Activated CD8-positive, alpha-beta memory T cell treated with anti-CD3 and anti-CD28 coated beads, Interleukin-2, amount 10 ng/mL, durations not matched to agents 7 days and 5 days (primary cell): ENCODE results near the gene ALX3. TPM values are rescaled to one million over a fixed set of nuclear protein-coding genes. Genes with fewer than 3 reads are reported as not detected.

Experiments
- ATAC-seq: fragments of 150-1000 bp; cut with Tn5 transposase; one replicate; pipeline ENCODE4 v1.10.0; 2021; ENCODE audit warnings: moderate library complexity
- CTCF ChIA-PET: fragments of 350-600 bp; sonication (Branson Sonifier 250); formaldehyde crosslinking; loops from one replicate; lab custom pipeline; 2021; ENCODE audit warnings: antibody characterized with exemption; lab: Charles Lee
- DNase-seq: peaks from one replicate; pipeline ENCODE4 v3.0.0-alpha.2; 2020
- H3K27ac Mint-ChIP-seq: one replicate; pipeline ENCODE4 v1.8.0; 2021; ENCODE audit warnings: mild to moderate bottlenecking, mixed read lengths
- H3K27me3 Mint-ChIP-seq: one replicate; pipeline ENCODE4 v1.8.0; 2021; ENCODE audit warnings: mixed read lengths
- H3K36me3 Mint-ChIP-seq: one replicate; pipeline ENCODE4 v1.8.0; 2021; ENCODE audit warnings: mild to moderate bottlenecking, mixed read lengths
- H3K4me1 Mint-ChIP-seq: one replicate; pipeline ENCODE4 v1.8.0; 2021; ENCODE audit warnings: mixed read lengths
- H3K4me3 Mint-ChIP-seq: one replicate; pipeline ENCODE4 v1.8.0; 2021; ENCODE audit warnings: mild to moderate bottlenecking, moderate library complexity, mixed read lengths
- H3K9me3 Mint-ChIP-seq: one replicate; pipeline ENCODE4 v1.8.0; 2022; ENCODE audit warnings: low read depth, mixed read lengths
- total RNA-seq, 2 experiments: library from RNA; stranded (reverse); gene quantifications; one replicate each; pipeline ENCODE4 v1.2.3, GENCODE V29; 2021

ALX3 gene
- total RNA-seq, 2 experiments from 2014 or later: not detected

GRCh38 chr1:110058591-110058990, 11.9 kb downstream of the ALX3 start:
- CTCF ChIA-PET: interaction anchor here (2.1 to 4.1 kb wide), 3 partner anchors 23 to 47 kb away, joined by 7 to 23 read pairs (median 17); partner anchors contain the start of gene STRIP1
- no peak for ATAC-seq
- Mint-ChIP-seq H3K27me3 (no peaks in the 10 kb centered on the region), H3K27ac (no peak overlapping the region), H3K9me3 (no peaks in the 10 kb centered on the region), H3K4me1 (peaks cover 2% of the 10 kb centered on the region), H3K4me3 (no peak overlapping the region), H3K36me3 (peaks cover 15% of the 10 kb centered on the region)
- no peak for DNase-seq

- Mint-ChIP-seq H3K9me3 (no peaks in the 10 kb centered on the region), H3K4me3 (no peak overlapping the region), H3K4me1 (peaks cover 2% of the 10 kb centered on the region), H3K27me3 (no peaks in the 10 kb centered on the region), H3K27ac (no peak overlapping the region), H3K36me3 (peaks cover 20% of the 10 kb centered on the region)
- CTCF ChIA-PET: interaction anchor here (0.8 to 4.1 kb wide), 4 partner anchors 13 to 74 kb away, joined by 3 to 23 read pairs (median 5); partner anchors contain the start of genes AHCYL1 and STRIP1
- ATAC-seq (no peak), DNase-seq (no peak)
Observed at GRCh38 chr1:110057963-110058518, 12.4 kb downstream of the ALX3 start.

- Mint-ChIP-seq H3K36me3 (peaks cover 27% of the 10 kb centered on the region), H3K27me3 (no peaks in the 10 kb centered on the region), H3K27ac (no peak overlapping the region), H3K4me1 (peaks cover 2% of the 10 kb centered on the region), H3K9me3 (no peaks in the 10 kb centered on the region), H3K4me3 (no peak overlapping the region)
- CTCF ChIA-PET: interaction anchor here (0.8 to 4.1 kb wide), 6 partner anchors 12 to 403 kb away, joined by 3 to 23 read pairs (median 4); partner anchors contain the start of gene STRIP1
- no peak for ATAC-seq
- no peak for DNase-seq
Observed at GRCh38 chr1:110056776-110057175, 13.7 kb downstream of the ALX3 start.

- Mint-ChIP-seq H3K27ac (no peak overlapping the region), H3K9me3 (no peaks in the 10 kb centered on the region), H3K4me1 (peaks cover 2% of the 10 kb centered on the region), H3K4me3 (no peak overlapping the region), H3K36me3 (peaks cover 27% of the 10 kb centered on the region), H3K27me3 (no peaks in the 10 kb centered on the region)
- no peak for DNase-seq
- CTCF ChIA-PET: interaction anchor here (0.8 to 2.1 kb wide), 3 partner anchors 32 to 404 kb away, joined by 3 to 7 read pairs (median 4); no protein-coding TSS in a partner anchor
- ATAC-seq: no peak
Observed at GRCh38 chr1:110056285-110056683, 14.2 kb downstream of the ALX3 start.

- DNase-seq (no peak), ATAC-seq (no peak)
- CTCF ChIA-PET: interaction anchor here (0.8 to 6.1 kb wide), 6 partner anchors 10 to 61 kb away, joined by 3 to 29 read pairs (median 11); no protein-coding TSS in a partner anchor
- H3K9me3 Mint-ChIP-seq: no peaks in the 10 kb centered on the region
- peaks cover 2% of the 10 kb centered on the region for H3K4me1 Mint-ChIP-seq
- no peak overlapping the region for H3K4me3 Mint-ChIP-seq
- no peak overlapping the region for H3K27ac Mint-ChIP-seq
- H3K36me3 Mint-ChIP-seq: peaks cover 27% of the 10 kb centered on the region
- no peaks in the 10 kb centered on the region for H3K27me3 Mint-ChIP-seq
Observed at GRCh38 chr1:110055493-110056284, 14.8 kb downstream of the ALX3 start.

- Mint-ChIP-seq H3K27me3 (no peaks in the 10 kb centered on the region), H3K4me3 (no peak overlapping the region), H3K4me1 (no peaks in the 10 kb centered on the region), H3K9me3 (no peaks in the 10 kb centered on the region), H3K27ac (no peak overlapping the region), H3K36me3 (peaks cover 26% of the 10 kb centered on the region)
- peak; percentile 81 for ATAC-seq
- DNase-seq: peak; percentile 74
- CTCF ChIA-PET: interaction anchor here (0.6 to 6.1 kb wide), 25 partner anchors 6 to 1067 kb away, joined by 3 to 29 read pairs (median 5); partner anchors contain the start of genes ALX3 and STRIP1
Observed at GRCh38 chr1:110053552-110054428, 16.7 kb downstream of the ALX3 start.

GRCh38 chr1:110051262-110051648, 19.2 kb downstream of the ALX3 start:
- CTCF ChIA-PET: interaction anchor here (1.3 to 6.1 kb wide), 8 partner anchors 9 to 55 kb away, joined by 3 to 29 read pairs (median 8); partner anchors contain the start of gene STRIP1
- ATAC-seq: no peak
- DNase-seq: no peak
- Mint-ChIP-seq H3K27me3 (no peaks in the 10 kb centered on the region), H3K4me1 (no peaks in the 10 kb centered on the region), H3K36me3 (peaks cover 37% of the 10 kb centered on the region), H3K9me3 (no peaks in the 10 kb centered on the region), H3K27ac (no peak overlapping the region), H3K4me3 (no peak overlapping the region)

GRCh38 chr1:110050602-110051261, 19.7 kb downstream of the ALX3 start:
- H3K27ac Mint-ChIP-seq: no peak overlapping the region
- H3K9me3 Mint-ChIP-seq: no peaks in the 10 kb centered on the region
- DNase-seq (no peak), ATAC-seq (no peak)
- CTCF ChIA-PET: interaction anchor here (1.1 to 6.1 kb wide), 8 partner anchors 9 to 56 kb away, joined by 3 to 29 read pairs (median 7); partner anchors contain the start of gene STRIP1
- peaks cover 41% of the 10 kb centered on the region for H3K36me3 Mint-ChIP-seq
- H3K27me3 Mint-ChIP-seq: no peaks in the 10 kb centered on the region
- no peak overlapping the region for H3K4me3 Mint-ChIP-seq
- H3K4me1 Mint-ChIP-seq: no peaks in the 10 kb centered on the region

- ATAC-seq: no peak
- Mint-ChIP-seq H3K36me3 (peaks cover 44% of the 10 kb centered on the region), H3K4me1 (no peaks in the 10 kb centered on the region), H3K27ac (no peak overlapping the region), H3K27me3 (no peaks in the 10 kb centered on the region), H3K9me3 (no peaks in the 10 kb centered on the region), H3K4me3 (no peak overlapping the region)
- DNase-seq: no peak
- CTCF ChIA-PET: interaction anchor here (0.9 to 6.1 kb wide), 8 partner anchors 10 to 67 kb away, joined by 3 to 29 read pairs (median 3); partner anchors contain the start of gene STRIP1
Observed at GRCh38 chr1:110049801-110050601, 20.5 kb downstream of the ALX3 start.

- H3K4me3 Mint-ChIP-seq: no peak overlapping the region
Observed at GRCh38 chr1:110048923-110049601, 21.4 kb downstream of the ALX3 start.

GRCh38 chr1:110048240-110048639, 22.2 kb downstream of the ALX3 start:
- H3K9me3 Mint-ChIP-seq: no peaks in the 10 kb centered on the region
- H3K27ac Mint-ChIP-seq: peak overlapping the region; percentile 11
- CTCF ChIA-PET: interaction anchor here (1.2 to 1.6 kb wide), 2 partner anchors 12 to 14 kb away, joined by 4 to 6 read pairs; partner anchors contain the start of gene STRIP1
- DNase-seq (no peak), ATAC-seq (no peak)
- H3K36me3 Mint-ChIP-seq: peaks cover 43% of the 10 kb centered on the region
- H3K4me3 Mint-ChIP-seq: no peak overlapping the region
- H3K4me1 Mint-ChIP-seq: no peaks in the 10 kb centered on the region
- no peaks in the 10 kb centered on the region for H3K27me3 Mint-ChIP-seq

More at GRCh38 chr1:110048923-110049601, 21.4 kb downstream of the ALX3 start:
- Mint-ChIP-seq H3K4me1 (no peaks in the 10 kb centered on the region), H3K27ac (no peak overlapping the region), H3K27me3 (no peaks in the 10 kb centered on the region), H3K36me3 (peaks cover 46% of the 10 kb centered on the region), H3K9me3 (no peaks in the 10 kb centered on the region)
- ATAC-seq (no peak), DNase-seq (no peak)
- CTCF ChIA-PET: interaction anchor here (1.0 to 2.4 kb wide), 4 partner anchors 9 to 68 kb away, joined by 3 to 7 read pairs (median 5); partner anchors contain the start of gene STRIP1
